CD14-positive monocyte (primary cell): ENCODE results near the gene THBS2. TPM values are rescaled to one million over a fixed set of nuclear protein-coding genes. Genes with fewer than 3 reads are reported as not detected.
"Not testable (repeated sequence)": the region's sequence is repeated elsewhere in the genome, so short reads cannot be mapped to it uniquely, and the experiment has no call there.

Source experiments
- DNase-seq, 3 donors: peaks; one replicate each; pipeline ENCODE4 v3.0.0-alpha.2; 2011 to 2022
- H2AFZ ChIP-seq: 2 replicates; pipeline ENCODE4 v1.6.0; 2012; ENCODE audit warnings: mild to moderate bottlenecking, low read depth, low read length, inconsistent platforms; ENCODE audit not compliant: insufficient read depth, poor library complexity, severe bottlenecking
- H3K27ac ChIP-seq, 2 donors: 1 replicate in 1 of 2; 2 replicates in 1 of 2; pipeline ENCODE4 v1.5.1; 2012 to 2013; ENCODE audit warnings: low read length in 2 of 2, control low read depth in 1 of 2, inconsistent platforms in 1 of 2, low read depth in 1 of 2, mild to moderate bottlenecking in 1 of 2
- H3K27me3 ChIP-seq, 2 donors: one replicate each; pipeline versions ENCODE4 v1.6.0 to v1.6.1; 2011 to 2013; ENCODE audit warnings: low read length in 2 of 2; ENCODE audit not compliant: control insufficient read depth in 2 of 2, insufficient read depth in 2 of 2
- H3K36me3 ChIP-seq, 2 donors: replicated peaks in 1 of 2; 1 replicate in 1 of 2; 2 replicates in 1 of 2; pipeline versions ENCODE4 v1.5.1 to v1.6.1; 2012 to 2013; ENCODE audit warnings: low read length in 2 of 2, control low read depth in 1 of 2, inconsistent platforms in 1 of 2, mild to moderate bottlenecking in 1 of 2; ENCODE audit not compliant: insufficient read depth in 2 of 2, control insufficient read depth in 1 of 2
- H3K4me1 ChIP-seq, 2 donors: 1 replicate in 1 of 2; 2 replicates in 1 of 2; pipeline versions ENCODE4 v1.5.1 to v1.6.1; 2012 to 2013; ENCODE audit warnings: low read length in 2 of 2, control low read depth in 1 of 2, inconsistent platforms in 1 of 2, mild to moderate bottlenecking in 1 of 2, moderate library complexity in 1 of 2; ENCODE audit not compliant: insufficient read depth in 2 of 2, control insufficient read depth in 1 of 2
- H3K4me2 ChIP-seq: replicated peaks from 2 replicates; pipeline ENCODE3; 2012; ENCODE audit warnings: low read length, moderate library complexity, mild to moderate bottlenecking; ENCODE audit not compliant: poor library complexity, severe bottlenecking; ENCODE audit errors: extremely low read depth
- H3K4me3 ChIP-seq, 3 experiments: fragments of 200-600 bp in 1 of 3; sonication (generic) in 1 of 3; replicated peaks in 1 of 3; 1 replicate in 2 of 3; 2 replicates in 1 of 3; pipeline ENCODE4 v1.5.1; 2011 to 2013; ENCODE audit warnings: low read length in 3 of 3, mild to moderate bottlenecking in 3 of 3, control low read depth in 2 of 3, low read depth in 2 of 3, inconsistent platforms in 1 of 3, moderate library complexity in 1 of 3
- H3K79me2 ChIP-seq: 2 replicates; pipeline ENCODE4 v1.6.0; 2012; ENCODE audit warnings: mild to moderate bottlenecking, control low read depth, inconsistent platforms, low read length, moderate library complexity; ENCODE audit not compliant: insufficient read depth
- H3K9ac ChIP-seq: 2 replicates; pipeline ENCODE4 v1.6.0; 2017; ENCODE audit warnings: low read length, mild to moderate bottlenecking; ENCODE audit not compliant: insufficient read depth, poor library complexity, severe bottlenecking
- H3K9me3 ChIP-seq, 2 donors: replicated peaks in 1 of 2; 1 replicate in 1 of 2; 2 replicates in 1 of 2; pipeline versions ENCODE4 v1.5.1 to v1.6.1; 2012 to 2013; ENCODE audit warnings: low read length in 2 of 2, control low read depth in 1 of 2; ENCODE audit not compliant: control insufficient read depth in 1 of 2, insufficient read depth in 1 of 2
- H4K20me1 ChIP-seq: 2 replicates; pipeline ENCODE4 v1.6.0; 2012; ENCODE audit warnings: mild to moderate bottlenecking, low read length, control low read depth, moderate library complexity; ENCODE audit not compliant: insufficient read depth
- H3K27ac Mint-ChIP-seq, 7 donors: one replicate each; pipeline ENCODE4 v1.8.0; 2020; ENCODE audit warnings: mild to moderate bottlenecking in 7 of 7, mixed read lengths in 7 of 7, moderate library complexity in 6 of 7, inconsistent platforms in 2 of 7
- H3K27me3 Mint-ChIP-seq, 3 donors: one replicate each; pipeline ENCODE4 v1.8.0; 2021 to 2022; ENCODE audit warnings: low read depth in 3 of 3, mild to moderate bottlenecking in 3 of 3, mixed read lengths in 3 of 3, moderate library complexity in 3 of 3, inconsistent platforms in 1 of 3
- H3K36me3 Mint-ChIP-seq, 2 donors: one replicate each; pipeline ENCODE4 v1.8.0; 2020; ENCODE audit warnings: mixed read lengths in 2 of 2, inconsistent platforms in 1 of 2, mild to moderate bottlenecking in 1 of 2
- H3K4me1 Mint-ChIP-seq: one replicate; pipeline ENCODE4 v1.8.0; 2020; ENCODE audit warnings: mild to moderate bottlenecking, mixed read lengths
- H3K4me3 Mint-ChIP-seq, 2 donors: one replicate each; pipeline ENCODE4 v1.8.0; 2020; ENCODE audit warnings: mild to moderate bottlenecking in 2 of 2, mixed read lengths in 2 of 2, moderate library complexity in 1 of 2
- H3K9me3 Mint-ChIP-seq, 7 donors: one replicate each; pipeline ENCODE4 v1.8.0; 2020 to 2022; ENCODE audit warnings: mixed read lengths in 7 of 7, mild to moderate bottlenecking in 6 of 7, moderate library complexity in 6 of 7, inconsistent platforms in 2 of 7
- CTCF ChIP-seq: fragments of 200-600 bp; IDR thresholded peaks from one replicate; pipeline ENCODE4 v1.8.0; 2022; ENCODE audit warnings: antibody characterized with exemption, mild to moderate bottlenecking
- WGBS: methylation state at CpG from one replicate; pipeline ENCODE4 v1.1.5; 2013; ENCODE audit warnings: missing lambda C conversion rate; ENCODE audit not compliant: insufficient coverage; 5-methylcytosine and 5-hydroxymethylcytosine counted together
- intact Hi-C, 2 donors: fragments of 100-400 bp; cut with micrococcal nuclease; formaldehyde crosslinking; loops; one replicate each; pipeline versions ENCODE4 v1.15.0 to v1.15.1; 2023
- polyA plus RNA-seq, 3 donors: library from polyadenylated mRNA; depleted of rRNA in 1 of 3; unstranded in 2 of 3; stranded (reverse) in 1 of 3; fragments of 300-500 nt in 2 of 3; fragments of >200 nt in 1 of 3; fragmentation: Illumina TruSeq in 2 of 3; gene quantifications; 1 replicate in 2 of 3; 2 replicates in 1 of 3; pipeline ENCODE4 v1.2.3, GENCODE V29; 2012 to 2021

THBS2 gene
- polyA plus RNA-seq, 3 donors, result 0.01 to 0.03 TPM; not detected in 1

- Histone ChIP-seq H3K79me2 (no peaks in the 10 kb centered on the region), H2AFZ (no peak overlapping the region), H3K9ac (no peak overlapping the region), H3K4me2 (no peak overlapping the region), H3K36me3 (no peaks in the 10 kb centered on the region), H3K4me1 (no peaks in the 10 kb centered on the region), H3K27me3 (no peaks in the 10 kb centered on the region), H3K4me3 (no peak overlapping the region), H4K20me1 (no peaks in the 10 kb centered on the region), H3K27ac (no peak overlapping the region), H3K9me3 (no peaks in the 10 kb centered on the region)
- Mint-ChIP-seq H3K9me3 (peaks cover 0 to 12% (median 3%) of the 10 kb centered on the region in 7 donors), H3K36me3 (no peaks in the 10 kb centered on the region), H3K27me3 (peaks cover 0 to 3% (median 0%) of the 10 kb centered on the region in 3 donors), H3K27ac (no peak overlapping the region), H3K4me3 (no peak overlapping the region), H3K4me1 (no peaks in the 10 kb centered on the region)
- intact Hi-C loops, result no loop called here
- TF ChIP-seq CTCF, result no peak
- no peak for DNase-seq
- WGBS, result no CpG with 5 or more reads among the region's 3 CpGs
These were observed 69.2 kb downstream of the THBS2 start for GRCh38 chr6:169184419-169184818.

GRCh38 chr6:169183233-169183632, 70.4 kb downstream of the THBS2 start:
- Histone ChIP-seq H3K4me1 (no peaks in the 10 kb centered on the region), H2AFZ (no peak overlapping the region), H3K4me2 (no peak overlapping the region), H3K36me3 (no peaks in the 10 kb centered on the region), H3K27me3 (no peaks in the 10 kb centered on the region), H3K4me3 (no peak overlapping the region), H4K20me1 (no peaks in the 10 kb centered on the region), H3K9me3 (no peaks in the 10 kb centered on the region), H3K9ac (no peak overlapping the region), H3K27ac (no peak overlapping the region), H3K79me2 (no peaks in the 10 kb centered on the region)
- Mint-ChIP-seq H3K27me3 (peaks cover 0 to 3% (median 0%) of the 10 kb centered on the region in 3 donors), H3K4me1 (no peaks in the 10 kb centered on the region), H3K4me3 (no peak overlapping the region), H3K27ac (no peak overlapping the region), H3K9me3 (peaks cover 0 to 12% (median 4%) of the 10 kb centered on the region in 7 donors), H3K36me3 (no peaks in the 10 kb centered on the region)
- intact Hi-C loops, result no loop called here
- no peak for TF ChIP-seq CTCF
- 92% methylated on average over 3 of the region's 8 CpGs for WGBS
- no peak for DNase-seq

- WGBS, result 100% methylated on average over 1 of the region's 1 CpG
- H3K4me3 Mint-ChIP-seq, H3K27me3 ChIP-seq, H3K4me1 ChIP-seq, DNase-seq, H3K9ac ChIP-seq, H3K4me3 ChIP-seq, H3K27me3 Mint-ChIP-seq, H3K9me3 ChIP-seq, intact Hi-C loops, H4K20me1 ChIP-seq, H3K79me2 ChIP-seq, H3K36me3 Mint-ChIP-seq, H3K4me2 ChIP-seq, H3K27ac ChIP-seq, H3K4me1 Mint-ChIP-seq, H3K36me3 ChIP-seq, H2AFZ ChIP-seq: not testable (repeated sequence)
- Mint-ChIP-seq H3K27ac (peak overlapping the region in 1 of 7 donors; percentile 33), H3K9me3 (peaks cover 3 to 10% (median 7%) of the 10 kb centered on the region in 7 donors)
These were observed 73.8 kb downstream of the THBS2 start for GRCh38 chr6:169179831-169180230.
